Naive thymus-derived CD8-positive, alpha-beta T cell (primary cell): ENCODE measurements around the gene NKAPL. TPM values are rescaled to one million over a fixed set of nuclear protein-coding genes. Genes with fewer than 3 reads are reported as not detected.

ENCODE experiments used
- polyA plus RNA-seq, 3 donors: library from polyadenylated mRNA; unstranded; fragments of 300-500 nt; fragmentation: Illumina TruSeq; gene quantifications; one replicate each; pipeline ENCODE4 v1.2.3, GENCODE V29; 2021
- total RNA-seq, 8 experiments: library from RNA in 2 of 8; stranded (reverse) in 2 of 8; gene quantifications; one replicate each; pipeline ENCODE4 v1.2.3 and lab custom pipeline; 2021 to 2026

Gene NKAPL
- total and polyA plus RNA-seq, 5 experiments from 2014 or later: 0.26 to 1.7 (median 1.2) TPM; not detected in 2

Other genes starting within 250 kb of the NKAPL start
- gene ZNF165, start 178.7 kb upstream of the NKAPL start, total RNA-seq: 1 to 10 TPM in 1 of 2 experiments, under 1 TPM in 1; 0.83 to 1.0 TPM
- 1 to 10 TPM in 1 of 3 donors, under 1 TPM in 2; 0.44 to 1.3 (median 0.90) TPM for gene ZNF165, start 178.7 kb upstream of the NKAPL start, polyA plus RNA-seq
- 10 to 100 TPM; 13.9 TPM for gene ZSCAN16, start 134.7 kb upstream of the NKAPL start, total RNA-seq
- 10 to 100 TPM in 2 of 3 donors, 1 to 10 TPM in 1; 6.0 to 13.2 (median 11.5) TPM for gene ZSCAN16, start 134.7 kb upstream of the NKAPL start, polyA plus RNA-seq
- 10 to 100 TPM; 41.2 to 45.0 TPM for gene ZKSCAN8, start 117.4 kb upstream of the NKAPL start, total RNA-seq
- 1 to 10 TPM in 2 of 3 donors, under 1 TPM in 1; 0.19 to 2.6 (median 1.1) TPM for gene ZKSCAN8, start 117.4 kb upstream of the NKAPL start, polyA plus RNA-seq
- gene ZSCAN9, start 34.0 kb upstream of the NKAPL start, total RNA-seq: 1 to 10 TPM; 3.4 to 4.8 TPM
- 1 to 10 TPM in 2 of 3 donors, under 1 TPM in 1; 0.86 to 2.6 (median 1.1) TPM for gene ZSCAN9, start 34.0 kb upstream of the NKAPL start, polyA plus RNA-seq
- 10 to 100 TPM; 10.5 to 11.4 TPM for gene ZKSCAN4, start 7.0 kb upstream of the NKAPL start, total RNA-seq
- gene ZKSCAN4, start 7.0 kb upstream of the NKAPL start, polyA plus RNA-seq: 1 to 10 TPM; 3.4 to 7.1 (median 4.1) TPM
- 10 to 100 TPM; 22.0 to 26.8 TPM for gene ZSCAN26, start 7.8 kb downstream of the NKAPL start, total RNA-seq
- 10 to 100 TPM; 14.3 to 16.1 (median 14.7) TPM for gene ZSCAN26, start 7.8 kb downstream of the NKAPL start, polyA plus RNA-seq
- gene PGBD1, start 22.3 kb downstream of the NKAPL start, total RNA-seq: 1 to 10 TPM; 2.4 to 2.5 TPM
- gene PGBD1, start 22.3 kb downstream of the NKAPL start, polyA plus RNA-seq: 1 to 10 TPM in 1 of 3 donors, under 1 TPM in 2; 0.45 to 1.2 (median 0.87) TPM
- 1 to 10 TPM; 1.8 to 2.8 TPM for gene ZSCAN31, start 76.9 kb downstream of the NKAPL start, total RNA-seq
- gene ZSCAN31, start 76.9 kb downstream of the NKAPL start, polyA plus RNA-seq: 1 to 10 TPM in 1 of 3 donors, under 1 TPM in 2; 0.79 to 1.0 (median 0.98) TPM
- 10 to 100 TPM in 1 of 2 experiments, 1 to 10 TPM in 1; 8.7 to 11.1 TPM for gene ZKSCAN3, start 90.7 kb downstream of the NKAPL start, total RNA-seq
- gene ZKSCAN3, start 90.7 kb downstream of the NKAPL start, polyA plus RNA-seq: 1 to 10 TPM in 2 of 3 donors, under 1 TPM in 1; 0.81 to 4.0 (median 2.0) TPM
- gene ZSCAN12, start 140.4 kb downstream of the NKAPL start, total RNA-seq: 10 to 100 TPM; 11.4 to 11.5 TPM
- 1 to 10 TPM; 1.8 to 3.8 (median 3.3) TPM for gene ZSCAN12, start 140.4 kb downstream of the NKAPL start, polyA plus RNA-seq
- 1 to 10 TPM; 2.8 to 3.3 TPM for gene ZSCAN23, start 184.2 kb downstream of the NKAPL start, total RNA-seq
- gene ZSCAN23, start 184.2 kb downstream of the NKAPL start, polyA plus RNA-seq: 1 to 10 TPM in 2 of 3 donors, under 1 TPM in 1; 0.76 to 1.7 (median 1.1) TPM